ENCODE measurements around the gene TRPC6.
A peak's percentile ranks its signal among the peaks of the same experiment; 100 is the strongest.

The TRPC6 gene

GRCh38 chr11:101583251-101584128, at the start of gene TRPC6:
TSS of gene TRPC6 (minus strand) at chr11:101584007. CDS start at chr11:101583503, 504 bp downstream.
- peak; percentile 48 for DNase-seq (ENCODE audit: low read depth, low spot score)

- DNase-seq (ENCODE audit: low read depth, low spot score), result no peak
Observed at GRCh38 chr11:101620026-101620425, 36.2 kb upstream of the TRPC6 start.

GRCh38 chr11:101618709-101619108, 34.9 kb upstream of the TRPC6 start:
- no peak for DNase-seq (ENCODE audit: low read depth, low spot score)

- DNase-seq (ENCODE audit: low read depth, low spot score), result no peak
Observed at GRCh38 chr11:101617735-101618332, 34.0 kb upstream of the TRPC6 start.

- no peak for DNase-seq (ENCODE audit: low read depth, low spot score)
Observed at GRCh38 chr11:101612481-101612880, 28.7 kb upstream of the TRPC6 start.

- no peak for DNase-seq (ENCODE audit: low read depth, low spot score)
Observed at GRCh38 chr11:101600924-101601323, 17.1 kb upstream of the TRPC6 start.

- DNase-seq (ENCODE audit: low read depth, low spot score), result no peak
Observed at GRCh38 chr11:101586965-101587364, 3.2 kb upstream of the TRPC6 start.

GRCh38 chr11:101584655-101585054, 848 bp upstream of the TRPC6 start:
- DNase-seq (ENCODE audit: low read depth, low spot score), result no peak

- no peak for DNase-seq (ENCODE audit: low read depth, low spot score)
Observed at GRCh38 chr11:101584129-101584515, 315 bp upstream of the TRPC6 start.

GRCh38 chr11:101582989-101583250, 887 bp downstream of the TRPC6 start:
- DNase-seq (ENCODE audit: low read depth, low spot score), result no peak

GRCh38 chr11:101582236-101582988, 1.4 kb downstream of the TRPC6 start:
- DNase-seq (ENCODE audit: low read depth, low spot score), result no peak

- DNase-seq (ENCODE audit: low read depth, low spot score), result no peak
Observed at GRCh38 chr11:101577461-101577860, 6.3 kb downstream of the TRPC6 start.

- DNase-seq (ENCODE audit: low read depth, low spot score), result no peak
Observed at GRCh38 chr11:101576456-101576855, 7.4 kb downstream of the TRPC6 start.

GRCh38 chr11:101574886-101575285, 8.9 kb downstream of the TRPC6 start:
- DNase-seq (ENCODE audit: low read depth, low spot score), result no peak

- no peak for DNase-seq (ENCODE audit: low read depth, low spot score)
Observed at GRCh38 chr11:101567071-101567470, 16.7 kb downstream of the TRPC6 start.

GRCh38 chr11:101566626-101567025, 17.2 kb downstream of the TRPC6 start:
- DNase-seq (ENCODE audit: low read depth, low spot score), result no peak

- no peak for DNase-seq (ENCODE audit: low read depth, low spot score)
Observed at GRCh38 chr11:101563166-101563565, 20.6 kb downstream of the TRPC6 start.

- no peak for DNase-seq (ENCODE audit: low read depth, low spot score)
Observed at GRCh38 chr11:101555366-101555765, 28.4 kb downstream of the TRPC6 start.

GRCh38 chr11:101553891-101554292, 29.9 kb downstream of the TRPC6 start:
- DNase-seq (ENCODE audit: low read depth, low spot score), result no peak

- no peak for DNase-seq (ENCODE audit: low read depth, low spot score)
Observed at GRCh38 chr11:101552888-101553287, 30.9 kb downstream of the TRPC6 start.

- DNase-seq (ENCODE audit: low read depth, low spot score), result no peak
Observed at GRCh38 chr11:101528541-101528940, 55.3 kb downstream of the TRPC6 start.

GRCh38 chr11:101523634-101524260, 60.1 kb downstream of the TRPC6 start:
- DNase-seq (ENCODE audit: low read depth, low spot score), result peak; percentile 33
